Glutamatergic neuron (in vitro differentiated cells): ENCODE data around the gene SEC24B. TPM values are rescaled to one million over a fixed set of nuclear protein-coding genes. Genes with fewer than 3 reads are reported as not detected.

Experiments used
- DNase-seq: peaks from one replicate; pipeline ENCODE4 v3.0.0; 2022
- H3K27ac Mint-ChIP-seq: one replicate; pipeline ENCODE4 v1.8.0; 2020; ENCODE audit warnings: mild to moderate bottlenecking, mixed read lengths, inconsistent platforms; ENCODE audit not compliant: unreplicated experiment
- H3K27me3 Mint-ChIP-seq: one replicate; pipeline ENCODE4 v1.8.0; 2020; ENCODE audit warnings: mild to moderate bottlenecking, moderate library complexity, mixed read lengths, inconsistent platforms; ENCODE audit not compliant: unreplicated experiment
- H3K36me3 Mint-ChIP-seq: one replicate; pipeline ENCODE4 v1.8.0; 2020; ENCODE audit warnings: mild to moderate bottlenecking, mixed read lengths, inconsistent platforms; ENCODE audit not compliant: unreplicated experiment
- H3K4me1 Mint-ChIP-seq: one replicate; pipeline ENCODE4 v1.8.0; 2020; ENCODE audit warnings: mild to moderate bottlenecking, low read depth, mixed read lengths, inconsistent platforms; ENCODE audit not compliant: unreplicated experiment
- H3K4me3 Mint-ChIP-seq: one replicate; pipeline ENCODE4 v1.8.0; 2020; ENCODE audit warnings: mild to moderate bottlenecking, mixed read lengths, inconsistent platforms; ENCODE audit not compliant: unreplicated experiment
- H3K9me3 Mint-ChIP-seq: one replicate; pipeline ENCODE4 v1.8.0; 2020; ENCODE audit warnings: mild to moderate bottlenecking, moderate library complexity, mixed read lengths, inconsistent platforms; ENCODE audit not compliant: unreplicated experiment
- CTCF ChIP-seq: fragments of 200-600 bp; sonication (generic); IDR thresholded peaks from one replicate; pipeline ENCODE4 v1.5.0; 2021; ENCODE audit not compliant: partially characterized antibody, unreplicated experiment
- total RNA-seq: library from RNA; stranded (reverse); fragmentation: NEBNext Ultra II Directional; extraction: Animal tissue kit (Norgen Biotek cat#: 25700); gene quantifications from one replicate; pipeline ENCODE4 v1.2.1, GENCODE V29; 2021; ENCODE audit not compliant: unreplicated experiment

Gene SEC24B
- total RNA-seq, 1 donor from 2014 or later, result 27.6 TPM

GRCh38 chr4:109436504-109436903 lies 2.9 kb downstream of the SEC24B start:
- Mint-ChIP-seq H3K4me3 (no peak overlapping the region), H3K27ac (no peak overlapping the region), H3K36me3 (no peaks in the 10 kb centered on the region), H3K9me3 (peaks cover 1% of the 10 kb centered on the region), H3K4me1 (peaks cover 20% of the 10 kb centered on the region), H3K27me3 (peaks cover 9% of the 10 kb centered on the region)
- TF ChIP-seq CTCF, result no peak
- DNase-seq, result no peak

GRCh38 chr4:109440948-109441347 lies 7.3 kb downstream of the SEC24B start:
- peaks cover 6% of the 10 kb centered on the region for H3K4me1 Mint-ChIP-seq
- H3K27ac Mint-ChIP-seq, result no peak overlapping the region
- no peaks in the 10 kb centered on the region for H3K27me3 Mint-ChIP-seq
- H3K4me3 Mint-ChIP-seq, result no peak overlapping the region
- no peak for TF ChIP-seq CTCF
- DNase-seq, result no peak
- H3K36me3 Mint-ChIP-seq, result peaks cover 2% of the 10 kb centered on the region
- no peaks in the 10 kb centered on the region for H3K9me3 Mint-ChIP-seq

GRCh38 chr4:109441862-109442458 lies 8.3 kb downstream of the SEC24B start:
- Mint-ChIP-seq H3K36me3 (peaks cover 5% of the 10 kb centered on the region), H3K4me1 (peaks cover 3% of the 10 kb centered on the region), H3K27ac (no peak overlapping the region), H3K9me3 (no peaks in the 10 kb centered on the region), H3K4me3 (no peak overlapping the region), H3K27me3 (no peaks in the 10 kb centered on the region)
- no peak for TF ChIP-seq CTCF
- DNase-seq, result no peak

GRCh38 chr4:109444182-109444844 lies 10.7 kb downstream of the SEC24B start:
- Mint-ChIP-seq H3K27ac (no peak overlapping the region), H3K4me3 (no peak overlapping the region), H3K27me3 (no peaks in the 10 kb centered on the region), H3K9me3 (no peaks in the 10 kb centered on the region), H3K36me3 (peaks cover 5% of the 10 kb centered on the region), H3K4me1 (peaks cover 3% of the 10 kb centered on the region)
- no peak for DNase-seq
- no peak for TF ChIP-seq CTCF

- Mint-ChIP-seq H3K27ac (no peak overlapping the region), H3K4me3 (no peak overlapping the region), H3K36me3 (peaks cover 5% of the 10 kb centered on the region), H3K4me1 (no peaks in the 10 kb centered on the region), H3K9me3 (no peaks in the 10 kb centered on the region), H3K27me3 (no peaks in the 10 kb centered on the region)
- no peak for DNase-seq
- TF ChIP-seq CTCF, result no peak
These were observed 13.7 kb downstream of the SEC24B start for GRCh38 chr4:109447278-109447677.
